NK-92 treated with Interleukin-12 subunit alpha and Interleukin-12 subunit beta, amount 100 ng/mL, for 24 hours (cell line): ENCODE measurements around the gene NLRX1.
"Not testable (repeated sequence)": the region's sequence is repeated elsewhere in the genome, so short reads cannot be mapped to it uniquely, and the experiment has no call there.

Source experiments
- DNase-seq: peaks from one replicate; lab custom pipeline; 2025; lab: John Stamatoyannopoulos, UW

Gene NLRX1

GRCh38 chr11:119168471-119169281 is at the start of gene NLRX1:
TSS of gene NLRX1 (plus strand) at chr11:119168725. CDS start at chr11:119171404, 2,679 bp downstream.
- DNase-seq: peak; percentile 77

- DNase-seq: no peak
Measured at GRCh38 chr11:119118946-119119345, 49.6 kb upstream of the NLRX1 start.

GRCh38 chr11:119120639-119121007 is 47.9 kb upstream of the NLRX1 start:
- no peak for DNase-seq

- DNase-seq: peak; percentile 100
Measured at GRCh38 chr11:119121008-119121810, 47.3 kb upstream of the NLRX1 start, which contains the start of gene HINFP. TSS of gene HINFP (plus strand) at chr11:119121580. CDS start at chr11:119126945, 5,365 bp downstream.

GRCh38 chr11:119121811-119122124 is 46.8 kb upstream of the NLRX1 start:
- DNase-seq: no peak

GRCh38 chr11:119125821-119126220 is 42.7 kb upstream of the NLRX1 start:
- no peak for DNase-seq

GRCh38 chr11:119126675-119127268 is 41.8 kb upstream of the NLRX1 start:
- no peak for DNase-seq

GRCh38 chr11:119130662-119131061 is 37.9 kb upstream of the NLRX1 start:
- DNase-seq: no peak

GRCh38 chr11:119134389-119134978 is 34.0 kb upstream of the NLRX1 start:
- no peak for DNase-seq

GRCh38 chr11:119139276-119139675 is 29.2 kb upstream of the NLRX1 start:
- DNase-seq: not testable (repeated sequence)

GRCh38 chr11:119144825-119145486 is 23.6 kb upstream of the NLRX1 start:
- peak; percentile 20 for DNase-seq

GRCh38 chr11:119145551-119145950 is 23.0 kb upstream of the NLRX1 start:
- no peak for DNase-seq

GRCh38 chr11:119147604-119148333 is 20.8 kb upstream of the NLRX1 start:
- DNase-seq: no peak

- no peak for DNase-seq
Measured at GRCh38 chr11:119148720-119149017, 19.9 kb upstream of the NLRX1 start.

- DNase-seq: no peak
Measured at GRCh38 chr11:119149018-119149785, 19.3 kb upstream of the NLRX1 start, which contains the start of gene ABCG4. TSS of gene ABCG4 (plus strand) at chr11:119149052. CDS start at chr11:119149966, 914 bp downstream.

GRCh38 chr11:119149786-119150275 is 18.7 kb upstream of the NLRX1 start:
- DNase-seq: no peak

GRCh38 chr11:119152043-119152442 is 16.5 kb upstream of the NLRX1 start:
- DNase-seq: no peak

- DNase-seq: no peak
Measured at GRCh38 chr11:119152604-119153003, 15.9 kb upstream of the NLRX1 start.

- DNase-seq: no peak
Measured at GRCh38 chr11:119153049-119153818, 15.3 kb upstream of the NLRX1 start.
